Psoas muscle (tissue), 8 donors: ENCODE measurements around the gene ASAP2. TPM values are rescaled to one million over a fixed set of nuclear protein-coding genes. Genes with fewer than 3 reads are reported as not detected.

Experiments
- ATAC-seq, 4 donors: fragments of 200-7000 bp; cut with Tn5 transposase; one replicate each; pipeline ENCODE4 v1.9.1; 2020; ENCODE audit warnings: moderate library complexity in 3 of 4, mild to moderate bottlenecking in 2 of 4
- DNase-seq, 2 donors: peaks; one replicate each; pipeline ENCODE4 v3.0.0-alpha.2; 2020
- H3K27ac ChIP-seq: fragments of 200-600 bp; one replicate; pipeline ENCODE4 v1.8.0; 2022
- H3K27me3 ChIP-seq, 3 donors: fragments of 200-600 bp in 1 of 3; one replicate each; pipeline versions ENCODE4 v1.6.1 to v1.8.0; 2013 to 2022; ENCODE audit warnings: low read length in 2 of 3, mild to moderate bottlenecking in 2 of 3, moderate library complexity in 1 of 3; ENCODE audit not compliant: insufficient read depth in 3 of 3
- H3K36me3 ChIP-seq, 2 donors: fragments of 200-600 bp in 1 of 2; one replicate each; pipeline versions ENCODE4 v1.6.1 to v1.8.0; 2013 to 2022; ENCODE audit warnings: low read depth in 1 of 2, mild to moderate bottlenecking in 1 of 2, moderate library complexity in 1 of 2; ENCODE audit not compliant: insufficient read depth in 1 of 2
- H3K4me1 ChIP-seq: fragments of 200-600 bp; one replicate; pipeline ENCODE4 v1.8.0; 2022
- H3K4me3 ChIP-seq: fragments of 200-600 bp; one replicate; pipeline ENCODE4 v1.8.0; 2022; ENCODE audit warnings: mild to moderate bottlenecking
- H3K9me3 ChIP-seq: fragments of 200-600 bp; one replicate; pipeline ENCODE4 v1.8.0; 2022
- WGBS, 3 donors: extraction: QIAGEN DNeasy Blood & Tissue Kit; methylation state at CpG; one replicate each; pipeline versions ENCODE4 v1.1.6 to v1.1.7; 2013; 5-methylcytosine and 5-hydroxymethylcytosine counted together
- intact Hi-C, 2 donors: fragments of 100-400 bp; cut with DNase I; formaldehyde crosslinking; loops; one replicate each; pipeline versions ENCODE4 v1.11.0 to v1.14.2; 2022
- polyA plus RNA-seq, 3 donors: library from polyadenylated mRNA; stranded (reverse); fragments of 200-250 nt; gene quantifications; one replicate each; pipeline ENCODE4 v1.2.3, GENCODE V29; 2013
- total RNA-seq, 4 donors: library from RNA; stranded (reverse); fragmentation: NEBNext Ultra II Directional in 2 of 4; extraction: Animal tissue kit (Norgen Biotek cat#: 25700) in 2 of 4; gene quantifications; one replicate each; pipeline versions ENCODE4 v1.2.1 to v1.2.4, GENCODE V29; 2021 to 2023
- TF ChIP-seq, protein P1 (sequence below): fragments of 200-600 bp; IDR thresholded peaks from one replicate; pipeline ENCODE4 v1.8.0; 2022; ENCODE audit warnings: antibody characterized with exemption
- donor health status: healthy with polysubstance abuse.
- donor health status: DM: no; HTN: no; CAD: no; lungs with moderate emphysema.
- donor health status: Bipolar disorder and iron deficiency.
- donor health status: healthy.
- donor health status: DM: yes; HTN: yes; CAD: no.
- donor health status: DM: no; HTN: no; CAD: no.
- donor health status: DM: no; HTN: no; CAD: no.
- donor health status: DM: yes; HTN: yes; CAD: no.

The ASAP2 gene
- total and polyA plus RNA-seq, 7 donors = 1.6 to 9.0 (median 3.3) TPM

DNA sequence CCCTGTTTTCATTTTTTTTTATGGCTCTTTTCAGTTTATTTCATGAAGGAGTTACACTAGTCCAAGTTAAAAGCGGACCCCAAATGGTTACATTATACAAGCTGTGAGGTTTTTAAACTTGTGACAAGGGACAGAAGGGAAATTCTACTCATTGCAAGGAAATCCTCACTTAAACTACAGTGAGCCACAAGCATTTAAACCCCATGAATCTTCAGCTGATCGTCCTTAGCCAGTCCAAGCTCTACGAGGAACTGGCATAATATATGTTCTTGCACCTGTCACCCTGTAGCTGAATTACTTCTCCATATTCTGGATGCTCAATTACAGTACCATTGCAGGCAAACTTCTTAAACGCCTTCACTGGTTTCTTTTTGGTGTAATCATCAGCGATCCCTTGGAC lies 64.5 kb downstream of the ASAP2 start:
- Histone ChIP-seq H3K4me1 (peaks cover 15% of the 10 kb centered on the region), H3K27ac (no peak overlapping the region), H3K4me3 (no peak overlapping the region), H3K36me3 (no peaks in the 10 kb centered on the region), H3K27me3 (no peaks in the 10 kb centered on the region), H3K9me3 (no peaks in the 10 kb centered on the region)
- TF ChIP-seq, protein P1, sequence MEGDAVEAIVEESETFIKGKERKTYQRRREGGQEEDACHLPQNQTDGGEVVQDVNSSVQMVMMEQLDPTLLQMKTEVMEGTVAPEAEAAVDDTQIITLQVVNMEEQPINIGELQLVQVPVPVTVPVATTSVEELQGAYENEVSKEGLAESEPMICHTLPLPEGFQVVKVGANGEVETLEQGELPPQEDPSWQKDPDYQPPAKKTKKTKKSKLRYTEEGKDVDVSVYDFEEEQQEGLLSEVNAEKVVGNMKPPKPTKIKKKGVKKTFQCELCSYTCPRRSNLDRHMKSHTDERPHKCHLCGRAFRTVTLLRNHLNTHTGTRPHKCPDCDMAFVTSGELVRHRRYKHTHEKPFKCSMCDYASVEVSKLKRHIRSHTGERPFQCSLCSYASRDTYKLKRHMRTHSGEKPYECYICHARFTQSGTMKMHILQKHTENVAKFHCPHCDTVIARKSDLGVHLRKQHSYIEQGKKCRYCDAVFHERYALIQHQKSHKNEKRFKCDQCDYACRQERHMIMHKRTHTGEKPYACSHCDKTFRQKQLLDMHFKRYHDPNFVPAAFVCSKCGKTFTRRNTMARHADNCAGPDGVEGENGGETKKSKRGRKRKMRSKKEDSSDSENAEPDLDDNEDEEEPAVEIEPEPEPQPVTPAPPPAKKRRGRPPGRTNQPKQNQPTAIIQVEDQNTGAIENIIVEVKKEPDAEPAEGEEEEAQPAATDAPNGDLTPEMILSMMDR = no peak
- DNase-seq (no peak), ATAC-seq (no peak)
- intact Hi-C loops = no loop called here
- WGBS, 3 donors = 57 to 64% (median 61%) methylated on average over 5 of the region's 5 CpGs

- H3K27me3 ChIP-seq = no peaks in the 10 kb centered on the region
- no peaks in the 10 kb centered on the region for H3K36me3 ChIP-seq
- H3K4me3 ChIP-seq = no peak overlapping the region
- H3K27ac ChIP-seq = no peak overlapping the region
- intact Hi-C loops = no loop called here
- WGBS, 3 donors = 85 to 96% (median 95%) methylated on average over 5 of the region's 5 CpGs
- peaks cover 15% of the 10 kb centered on the region for H3K4me1 ChIP-seq
- no peak for ATAC-seq
- no peaks in the 10 kb centered on the region for H3K9me3 ChIP-seq
- no peak for DNase-seq
- TF ChIP-seq, protein P1 = no peak
Observed at GRCh38 chr2:9271691-9272090, 65.1 kb downstream of the ASAP2 start.

DNA sequence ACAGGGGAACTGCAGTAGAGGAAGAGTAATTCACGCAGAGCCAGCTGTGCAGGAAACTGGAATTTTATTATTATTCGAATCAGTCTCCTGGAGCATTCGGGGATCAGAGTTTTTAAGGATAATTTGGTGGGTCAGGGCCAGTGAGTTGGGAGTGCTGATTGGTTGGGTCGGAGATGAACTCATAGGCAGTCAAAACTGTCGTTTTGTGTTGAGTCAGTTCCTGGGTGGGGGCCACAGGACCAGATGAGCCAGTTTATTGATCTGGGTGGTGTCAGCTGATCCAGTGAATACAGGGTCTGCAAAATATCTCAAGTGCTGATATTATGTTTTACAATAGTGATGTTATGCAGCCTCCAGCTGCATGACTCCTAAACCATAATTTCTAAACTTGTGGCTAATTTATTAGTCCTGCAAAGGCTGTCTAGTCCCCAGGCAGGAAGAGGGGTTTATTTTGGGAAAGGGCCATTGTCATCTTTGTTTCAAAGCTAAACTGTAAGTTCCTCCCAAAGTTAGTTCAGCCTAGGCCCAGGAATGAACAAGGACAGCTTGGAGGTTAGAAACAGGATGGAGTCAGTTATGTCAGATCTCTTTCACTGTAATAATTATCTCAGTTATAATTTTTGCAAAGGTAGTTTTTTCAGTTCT lies 67.0 kb downstream of the ASAP2 start:
- Histone ChIP-seq H3K36me3 (no peaks in the 10 kb centered on the region), H3K27ac (no peak overlapping the region), H3K27me3 (no peaks in the 10 kb centered on the region), H3K4me1 (peaks cover 17% of the 10 kb centered on the region), H3K4me3 (no peak overlapping the region), H3K9me3 (no peaks in the 10 kb centered on the region)
- WGBS, 3 donors = 55 to 65% (median 59%) methylated on average over 5 of the region's 5 CpGs
- intact Hi-C loops = no loop called here
- TF ChIP-seq, protein P1 = no peak
- ATAC-seq = no peak
- no peak for DNase-seq

DNA sequence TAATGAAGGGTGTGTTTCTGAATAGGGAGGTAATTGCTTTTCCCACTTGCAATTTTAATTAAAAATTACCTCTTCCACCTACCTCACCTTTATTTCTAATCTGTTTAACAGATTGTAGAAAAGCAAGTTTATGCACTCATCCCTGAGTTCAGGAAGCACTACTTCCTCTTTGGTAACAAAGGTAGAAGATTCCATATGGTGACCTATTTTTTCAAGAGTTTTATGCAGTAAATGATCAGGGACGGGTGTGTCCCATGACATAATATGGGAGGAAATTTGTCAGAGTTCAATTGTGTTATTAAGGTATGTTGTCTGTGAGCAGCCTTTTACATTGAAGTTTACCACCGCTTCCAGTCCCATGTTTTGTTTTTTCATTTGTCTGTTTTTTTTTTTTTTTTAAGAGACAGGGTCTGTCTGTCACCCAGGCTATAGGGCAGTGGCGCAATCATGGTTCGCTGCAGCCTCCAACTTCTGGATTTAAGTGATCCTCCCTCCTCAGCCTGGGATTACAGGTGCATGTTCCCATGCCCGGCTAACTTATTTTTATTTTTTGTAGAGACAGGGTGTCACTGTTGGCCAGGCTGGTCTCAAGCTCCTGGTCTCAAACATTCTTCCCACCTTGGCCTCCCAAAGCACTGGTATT lies 68.2 kb downstream of the ASAP2 start:
- H3K27ac ChIP-seq = no peak overlapping the region
- DNase-seq (no peak), ATAC-seq (no peak)
- intact Hi-C loops = no loop called here
- H3K4me1 ChIP-seq = peaks cover 23% of the 10 kb centered on the region
- H3K36me3 ChIP-seq = no peaks in the 10 kb centered on the region
- no peaks in the 10 kb centered on the region for H3K9me3 ChIP-seq
- TF ChIP-seq, protein P1 = no peak
- 76 to 84% (median 83%) methylated on average over 5 of the region's 5 CpGs for WGBS, 3 donors
- no peak overlapping the region for H3K4me3 ChIP-seq
- no peaks in the 10 kb centered on the region for H3K27me3 ChIP-seq

GRCh38 chr2:9275399-9275798 lies 68.8 kb downstream of the ASAP2 start:
- Histone ChIP-seq H3K4me1 (peaks cover 23% of the 10 kb centered on the region), H3K4me3 (no peak overlapping the region), H3K27me3 (no peaks in the 10 kb centered on the region), H3K9me3 (no peaks in the 10 kb centered on the region), H3K36me3 (no peaks in the 10 kb centered on the region), H3K27ac (no peak overlapping the region)
- ATAC-seq = no peak
- TF ChIP-seq, protein P1 = no peak
- intact Hi-C loops = no loop called here
- WGBS, 3 donors = 40 to 55% (median 54%) methylated on average over 3 of the region's 3 CpGs
- DNase-seq = no peak
